ENCODE results near the gene ARHGAP45. TPM values are rescaled to one million over a fixed set of nuclear protein-coding genes. Genes with fewer than 3 reads are reported as not detected.

The ARHGAP45 gene
- total RNA-seq, 2 experiments from 2014 or later = 419 to 437 TPM

DNA sequence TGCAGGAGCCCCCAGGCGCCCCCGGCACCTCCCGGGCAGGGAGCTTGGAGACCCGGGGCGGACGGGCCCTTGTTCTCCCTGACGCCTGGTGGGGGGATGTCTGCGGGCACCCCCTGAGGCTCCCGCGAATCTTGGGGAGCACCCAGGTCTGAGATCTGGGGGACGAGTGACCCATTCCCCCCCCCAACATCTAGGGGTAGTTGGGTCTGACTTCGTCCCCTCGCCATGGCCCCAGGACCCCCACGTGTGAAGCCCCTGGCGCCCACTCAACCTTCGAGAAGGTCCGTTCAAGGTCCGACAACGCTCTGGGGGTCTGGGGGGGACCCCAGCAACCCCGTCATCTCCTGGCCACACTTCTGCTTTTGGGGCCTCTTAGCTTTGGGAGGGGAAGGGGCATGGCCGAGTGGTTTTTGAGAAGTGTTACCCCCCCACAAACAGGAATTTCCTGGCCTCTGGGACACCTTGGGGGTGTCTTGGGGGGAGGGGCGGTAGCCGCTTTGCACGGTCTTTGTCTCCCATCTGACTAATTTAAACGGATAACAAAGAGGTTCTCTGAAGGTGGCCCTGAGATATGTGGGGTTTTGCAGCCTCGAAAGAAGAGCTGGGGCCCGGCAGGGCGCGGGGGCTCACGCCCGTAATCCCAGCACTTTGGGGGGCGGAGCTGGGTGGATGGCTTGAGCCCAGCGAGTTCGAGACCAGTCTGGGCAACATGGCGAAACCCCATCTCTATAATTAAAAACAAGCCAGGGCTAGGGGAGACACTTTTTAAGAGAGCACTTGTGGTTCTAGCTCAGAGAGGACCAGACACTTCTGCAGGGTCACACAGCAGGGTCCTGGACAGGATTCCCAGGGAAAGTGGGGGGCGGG, 40.0 kb upstream of the ARHGAP45 start:
- Mint-ChIP-seq H3K4me3 (peak overlapping the region; percentile 97), H3K9me3 (no peaks in the 10 kb centered on the region), H3K27me3 (no peaks in the 10 kb centered on the region), H3K36me3 (ENCODE audit: low read depth) (peaks cover 38% of the 10 kb centered on the region), H3K4me1 (peaks cover 27% of the 10 kb centered on the region), H3K27ac (peak overlapping the region; percentile 95)
- peak; percentile 55 for DNase-seq
- ChIA-PET POLR2A (interaction anchor here (0.7 to 8.8 kb wide), 17 partner anchors 7 to 384 kb away, joined by 3 to 134 read pairs (median 8); partner anchors contain the start of genes ABCA7, ARHGAP45, CIRBP and GPX4), CTCF (interaction anchor here (0.7 to 5.1 kb wide), 6 partner anchors 11 to 218 kb away, joined by 3 to 34 read pairs (median 4); partner anchors contain the start of genes ABCA7 and ARHGAP45)

DNA sequence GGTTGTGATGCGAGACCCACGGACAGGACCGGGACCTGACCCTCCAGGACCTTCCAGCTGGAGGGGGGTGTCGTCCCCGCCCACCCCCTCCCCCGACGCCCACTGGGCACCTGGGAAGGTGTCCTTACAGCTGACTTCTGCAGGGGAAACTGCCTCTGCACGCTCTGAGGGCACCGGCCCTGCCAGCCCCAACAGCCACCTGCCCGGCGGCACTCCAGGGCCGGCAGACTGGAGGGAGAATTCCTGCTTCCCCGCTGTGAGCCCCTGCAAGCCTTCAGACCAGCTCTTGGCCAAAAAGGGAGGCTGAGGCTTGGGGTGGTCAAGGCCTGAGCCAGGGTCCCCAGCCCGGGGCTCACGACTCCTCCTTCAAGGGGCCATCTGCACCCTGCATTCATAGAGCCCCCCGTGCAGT, 39.3 kb upstream of the ARHGAP45 start:
- POLR2A ChIA-PET = interaction anchor here (0.7 to 8.8 kb wide), 17 partner anchors 7 to 383 kb away, joined by 3 to 134 read pairs (median 8); partner anchors contain the start of genes ABCA7, ARHGAP45, CIRBP and GPX4

DNA sequence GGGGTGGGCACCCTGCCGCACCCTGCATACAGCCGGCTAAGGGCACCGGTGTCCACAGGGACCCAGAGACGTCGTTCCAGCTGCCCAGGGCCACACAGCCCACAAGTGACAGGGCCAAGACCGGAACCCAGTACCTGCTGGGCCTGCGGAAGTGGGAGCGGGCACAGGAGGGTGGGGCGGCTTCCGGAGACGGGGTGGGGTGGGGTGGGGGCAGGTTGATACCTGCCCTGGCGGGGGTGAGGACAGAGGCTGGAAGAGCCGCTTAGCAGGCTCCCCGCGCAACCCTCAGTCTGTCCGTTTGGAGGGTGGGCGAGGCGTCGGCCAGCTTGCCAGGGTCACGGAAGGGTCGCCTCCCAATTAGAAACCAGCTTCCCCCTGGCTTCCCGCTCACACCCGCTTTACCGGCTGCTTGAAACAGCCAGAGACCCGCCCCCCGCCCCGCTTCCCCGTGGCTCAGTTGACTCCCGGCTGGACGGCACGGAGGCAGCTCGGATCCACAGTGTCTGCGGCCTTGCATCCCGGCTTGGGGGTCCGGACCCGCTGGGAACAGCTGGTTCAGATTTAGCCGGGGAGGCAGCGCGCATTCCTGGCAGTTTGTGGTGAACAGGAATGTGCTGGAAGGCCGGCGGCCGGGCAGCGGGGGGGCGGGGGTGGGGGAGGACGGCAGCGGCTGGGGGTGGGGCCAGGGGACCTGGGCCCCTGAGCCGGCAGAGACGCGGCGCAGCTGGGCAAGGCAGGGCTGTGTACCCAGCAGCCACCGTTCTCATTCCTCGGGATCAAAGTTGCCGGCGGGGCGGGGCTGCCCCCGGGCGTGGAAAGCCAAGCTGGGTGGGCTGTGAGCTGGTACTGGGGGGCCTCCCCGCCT, 38.7 kb upstream of the ARHGAP45 start:
- Mint-ChIP-seq H3K36me3 (ENCODE audit: low read depth) (peaks cover 51% of the 10 kb centered on the region), H3K9me3 (no peaks in the 10 kb centered on the region), H3K27ac (peak overlapping the region; percentile 91), H3K4me3 (peak overlapping the region; percentile 97), H3K4me1 (peaks cover 36% of the 10 kb centered on the region), H3K27me3 (no peaks in the 10 kb centered on the region)
- POLR2A ChIA-PET = interaction anchor here (0.7 to 8.8 kb wide), 18 partner anchors 8 to 382 kb away, joined by 3 to 134 read pairs (median 8); partner anchors contain the start of genes ABCA7, ARHGAP45, CIRBP and GPX4
- CTCF ChIA-PET = interaction anchor here (0.7 to 5.1 kb wide), 6 partner anchors 10 to 241 kb away, joined by 3 to 34 read pairs (median 4); partner anchors contain the start of genes ABCA7, ARHGAP45 and CIRBP
- DNase-seq = peak; percentile 77

More for the DNA sequence above, 39.3 kb upstream of the ARHGAP45 start:
- Mint-ChIP-seq H3K4me3 (peak overlapping the region; percentile 97), H3K27ac (peak overlapping the region; percentile 91), H3K9me3 (no peaks in the 10 kb centered on the region), H3K27me3 (no peaks in the 10 kb centered on the region), H3K36me3 (ENCODE audit: low read depth) (peaks cover 45% of the 10 kb centered on the region), H3K4me1 (peaks cover 33% of the 10 kb centered on the region)
- peak; percentile 44 for DNase-seq
- CTCF ChIA-PET = interaction anchor here (0.7 to 5.1 kb wide), 7 partner anchors 11 to 217 kb away, joined by 3 to 34 read pairs (median 4); partner anchors contain the start of genes ABCA7 and ARHGAP45

GRCh38 chr19:1032264-1032867, 34.6 kb upstream of the ARHGAP45 start:
- POLR2A ChIA-PET = interaction anchor here (0.6 to 8.8 kb wide), 7 partner anchors 6 to 237 kb away, joined by 3 to 134 read pairs (median 3); partner anchors contain the start of gene ABCA7
- CTCF ChIA-PET = interaction anchor here (4.4 kb wide), 1 partner anchor 212 kb away, joined by 17 read pairs; no protein-coding TSS in a partner anchor
- no peaks in the 10 kb centered on the region for H3K9me3 Mint-ChIP-seq
- H3K36me3 Mint-ChIP-seq (ENCODE audit: low read depth) = peaks cover 68% of the 10 kb centered on the region
- H3K27ac Mint-ChIP-seq = no peak overlapping the region
- no peak for DNase-seq
- H3K4me3 Mint-ChIP-seq = no peak overlapping the region
- peaks cover 56% of the 10 kb centered on the region for H3K4me1 Mint-ChIP-seq
- H3K27me3 Mint-ChIP-seq = no peaks in the 10 kb centered on the region

GRCh38 chr19:1035998-1036621, 30.9 kb upstream of the ARHGAP45 start:
- Mint-ChIP-seq H3K27me3 (no peaks in the 10 kb centered on the region), H3K9me3 (no peaks in the 10 kb centered on the region), H3K27ac (peak overlapping the region; percentile 75), H3K4me1 (peaks cover 68% of the 10 kb centered on the region), H3K4me3 (no peak overlapping the region), H3K36me3 (ENCODE audit: low read depth) (peaks cover 62% of the 10 kb centered on the region)
- POLR2A ChIA-PET = interaction anchor here (0.6 to 7.2 kb wide), 6 partner anchors 8 to 463 kb away, joined by 3 to 134 read pairs (median 6); partner anchors contain the start of genes CNN2, RNU6-2 and TMEM259
- CTCF ChIA-PET = interaction anchor here (6.4 kb wide), 1 partner anchor 9 kb away, joined by 34 read pairs; the partner anchor contains the start of gene CNN2
- no peak for DNase-seq

DNA sequence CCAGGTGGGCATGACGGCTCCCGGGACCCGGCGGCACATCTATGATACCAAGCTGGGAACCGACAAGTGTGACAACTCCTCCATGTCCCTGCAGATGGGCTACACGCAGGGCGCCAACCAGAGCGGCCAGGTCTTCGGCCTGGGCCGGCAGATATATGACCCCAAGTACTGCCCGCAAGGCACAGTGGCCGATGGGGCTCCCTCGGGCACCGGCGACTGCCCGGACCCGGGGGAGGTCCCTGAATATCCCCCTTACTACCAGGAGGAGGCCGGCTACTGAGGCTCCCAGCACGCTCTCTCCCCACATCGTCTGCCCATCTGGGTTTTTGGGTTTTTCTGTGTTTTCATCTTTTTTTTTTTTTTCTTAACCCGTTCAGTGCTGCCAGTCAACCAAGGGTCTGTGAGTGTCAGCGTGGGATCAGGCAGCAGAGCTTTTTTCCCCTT, 29.3 kb upstream of the ARHGAP45 start:
- H3K36me3 Mint-ChIP-seq (ENCODE audit: low read depth) = peaks cover 55% of the 10 kb centered on the region
- CTCF ChIA-PET = interaction anchor here (0.7 to 6.4 kb wide), 2 partner anchors 10 to 28 kb away, joined by 3 to 34 read pairs; partner anchors contain the start of gene CNN2
- H3K4me1 Mint-ChIP-seq = peaks cover 71% of the 10 kb centered on the region
- DNase-seq = no peak
- peak overlapping the region; percentile 47 for H3K4me3 Mint-ChIP-seq
- no peaks in the 10 kb centered on the region for H3K9me3 Mint-ChIP-seq
- POLR2A ChIA-PET = interaction anchor here (1.0 to 7.2 kb wide), 8 partner anchors 10 to 50 kb away, joined by 3 to 134 read pairs (median 6); partner anchors contain the start of genes ARHGAP45, CNN2, RNU6-2 and TMEM259
- peak overlapping the region; percentile 90 for H3K27ac Mint-ChIP-seq
- H3K27me3 Mint-ChIP-seq = no peaks in the 10 kb centered on the region

DNA sequence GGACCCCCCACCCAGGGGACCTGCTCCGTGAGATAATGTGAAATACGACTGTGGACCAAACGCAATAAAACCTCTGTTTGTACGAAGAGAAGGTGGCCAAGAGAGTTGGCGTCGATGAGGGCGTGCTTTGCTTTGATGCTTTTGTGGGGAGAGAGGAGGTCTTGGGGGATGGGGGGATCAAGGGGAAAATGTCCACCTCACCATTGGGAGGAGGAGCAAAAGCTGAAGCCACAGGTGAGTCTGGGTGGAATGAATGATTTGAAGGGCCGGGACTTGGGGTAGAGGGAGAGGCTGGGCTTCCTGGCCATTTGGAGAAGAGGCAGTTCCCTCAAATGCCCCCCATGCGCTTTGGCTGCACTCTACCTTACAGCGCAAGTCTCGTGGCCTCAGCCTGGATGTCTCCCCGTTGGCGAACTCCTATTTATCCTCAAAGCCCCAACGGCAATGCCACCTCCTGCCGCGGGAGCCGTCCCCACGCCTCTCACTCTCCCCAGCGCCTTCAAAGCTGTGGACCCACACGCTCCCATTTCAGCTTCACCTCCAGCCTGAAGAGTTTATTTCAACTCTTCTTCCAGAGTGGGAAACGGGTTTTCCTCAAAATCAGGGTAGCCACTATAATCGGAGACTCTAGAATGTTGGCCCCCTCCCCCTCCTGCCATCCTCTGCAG, 27.9 kb upstream of the ARHGAP45 start:
- POLR2A ChIA-PET = interaction anchor here (0.7 to 7.2 kb wide), 23 partner anchors 8 to 230 kb away, joined by 3 to 134 read pairs (median 5); partner anchors contain the start of genes ARHGAP45, CNN2, GPX4 and RNU6-2
- peak overlapping the region; percentile 97 for H3K4me3 Mint-ChIP-seq
- no peaks in the 10 kb centered on the region for H3K27me3 Mint-ChIP-seq
- DNase-seq = no peak
- peaks cover 65% of the 10 kb centered on the region for H3K4me1 Mint-ChIP-seq
- CTCF ChIA-PET = interaction anchor here (0.6 to 6.4 kb wide), 5 partner anchors 9 to 884 kb away, joined by 3 to 34 read pairs (median 4); partner anchors contain the start of genes ARHGAP45 and CNN2
- peaks cover 50% of the 10 kb centered on the region for H3K36me3 Mint-ChIP-seq (ENCODE audit: low read depth)
- H3K27ac Mint-ChIP-seq = peak overlapping the region; percentile 90
- H3K9me3 Mint-ChIP-seq = no peaks in the 10 kb centered on the region

GRCh38 chr19:1039646-1040475, 27.1 kb upstream of the ARHGAP45 start, which contains the start of gene ABCA7:
Gene ABCA7, plus strand, starts transcription at chr19:1040107. Its CDS starts 1,255 bp downstream, at chr19:1041362.
- CTCF ChIA-PET = interaction anchor here (0.6 to 6.4 kb wide), 4 partner anchors 9 to 507 kb away, joined by 3 to 34 read pairs (median 6); partner anchors contain the start of genes ARHGAP45 and CNN2
- H3K27me3 Mint-ChIP-seq = no peaks in the 10 kb centered on the region
- H3K4me3 Mint-ChIP-seq = peak within 1 kb of the TSS; percentile 97
- H3K9me3 Mint-ChIP-seq = no peaks in the 10 kb centered on the region
- H3K36me3 Mint-ChIP-seq (ENCODE audit: low read depth) = peaks cover 55% of the 10 kb centered on the region
- peak within 1 kb of the TSS; percentile 90 for H3K27ac Mint-ChIP-seq
- POLR2A ChIA-PET = interaction anchor here (0.7 to 7.2 kb wide), 20 partner anchors 12 to 230 kb away, joined by 3 to 134 read pairs (median 5); partner anchors contain the start of genes ARHGAP45, CNN2, GPX4 and RNU6-2
- DNase-seq = peak; percentile 99
- peaks cover 65% of the 10 kb centered on the region for H3K4me1 Mint-ChIP-seq

- ChIA-PET POLR2A (interaction anchor here (0.7 to 7.2 kb wide), 20 partner anchors 12 to 239 kb away, joined by 3 to 134 read pairs (median 5); partner anchors contain the start of genes ARHGAP45, CNN2, RNU6-2 and TMEM259), CTCF (interaction anchor here (0.7 to 6.4 kb wide), 8 partner anchors 10 to 185 kb away, joined by 3 to 34 read pairs (median 4); partner anchors contain the start of genes ARHGAP45, CNN2 and RNU6-2)
- Mint-ChIP-seq H3K9me3 (no peaks in the 10 kb centered on the region), H3K27me3 (no peaks in the 10 kb centered on the region), H3K4me1 (peaks cover 61% of the 10 kb centered on the region), H3K4me3 (peak overlapping the region; percentile 97), H3K36me3 (ENCODE audit: low read depth) (peaks cover 53% of the 10 kb centered on the region), H3K27ac (peak overlapping the region; percentile 90)
- peak; percentile 95 for DNase-seq
These were observed 26.3 kb upstream of the ARHGAP45 start for GRCh38 chr19:1040476-1041271.

All from activated CD4-positive, alpha-beta memory T cell treated with anti-CD3 and anti-CD28 coated beads, Interleukin-2, amount 10 ng/mL, durations not matched to agents 7 days and 5 days (primary cell).